K562 (cell line): Measurements from ENCODE around the gene TMEM156. TPM values are rescaled to one million over a fixed set of nuclear protein-coding genes. Genes with fewer than 3 reads are reported as not detected.

Source experiments
- ATAC-seq: fragments of 200-7000 bp; cut with Tn5 transposase; 3 replicates; pipeline ENCODE4 v1.9.1; 2020; ENCODE audit warnings: moderate library complexity
- BruUV-seq: library from RNA; stranded (reverse); fragments of 400-500 nt; replicated peaks from 2 replicates; lab custom pipeline; 2021; lab: Mats Ljungman, UMichigan
- CTCF ChIA-PET: fragments of 300-600 bp; formaldehyde crosslinking; extraction: SDS; loops from one replicate; lab custom pipeline; 2021; ENCODE audit warnings: low intra/inter-chr PET ratio; lab: Yijun Ruan, JAX
- POLR2A ChIA-PET: fragments of 300-600, 350-650 bp; sonication (Branson Sonifier 250); formaldehyde crosslinking; extraction: SDS; loops from one replicate; lab custom pipeline; 2021; ENCODE audit warnings: antibody characterized with exemption, inconsistent platforms; lab: Yijun Ruan, JAX
- DNase-seq, 4 experiments: peaks; one replicate each; pipeline versions ENCODE4 v3.0.0 to v3.0.0-alpha.2; 2011 to 2018; ENCODE audit warnings: low spot score in 3 of 4, mixed read lengths in 3 of 4; ENCODE audit errors: extremely low read depth in 1 of 4
- FAIRE-seq: peaks from 2 replicates; lab custom pipeline; 2011; peaks lifted over from hg19 to GRCh38; lab: Jason Lieb, UNC
- H2AFZ ChIP-seq: 2 replicates; pipeline ENCODE4 v1.6.0; 2011; ENCODE audit warnings: low read depth, low read length, control low read depth, inconsistent platforms
- H3K27ac ChIP-seq: fragments of 200-600 bp; 3 replicates; pipeline ENCODE4 v1.8.0; 2011; ENCODE audit warnings: low read depth, mild to moderate bottlenecking, control low read depth, inconsistent platforms, low read length, moderate library complexity, mixed read lengths; ENCODE audit errors: extremely low read depth
- H3K27me3 ChIP-seq, 2 experiments: fragments of 300-600 bp in 1 of 2; 2 replicates in 1 of 2; 3 replicates in 1 of 2; pipeline versions ENCODE4 v1.6.0 to v1.8.0; 2011; ENCODE audit warnings: inconsistent platforms in 2 of 2, low read length in 2 of 2, mild to moderate bottlenecking in 1 of 2, mixed read lengths in 1 of 2, moderate library complexity in 1 of 2; ENCODE audit not compliant: control insufficient read depth in 2 of 2, insufficient read depth in 2 of 2
- H3K36me3 ChIP-seq: fragments of 300-600 bp; 3 replicates; pipeline ENCODE4 v1.8.0; 2011; ENCODE audit warnings: mild to moderate bottlenecking, low read length, inconsistent platforms; ENCODE audit not compliant: control insufficient read depth, insufficient read depth
- H3K4me1 ChIP-seq, 2 experiments: fragments of 200-600 bp in 1 of 2; replicated peaks in 1 of 2; 2 replicates in 1 of 2; 3 replicates in 1 of 2; pipeline versions ENCODE4 v1.5.1 to v1.8.0; 2011; ENCODE audit warnings: inconsistent platforms in 2 of 2, low read length in 2 of 2, mild to moderate bottlenecking in 1 of 2, mixed read lengths in 1 of 2, moderate library complexity in 1 of 2; ENCODE audit not compliant: control insufficient read depth in 2 of 2, insufficient read depth in 2 of 2
- H3K4me2 ChIP-seq: 2 replicates; pipeline ENCODE4 v1.6.1; 2011; ENCODE audit warnings: low read length, control low read depth, inconsistent platforms, mixed read lengths; ENCODE audit not compliant: insufficient read depth
- H3K4me3 ChIP-seq: fragments of 200-600 bp; sonication (generic), shearing (Covaris generic); 2 replicates; pipeline ENCODE4 v1.5.1; 2016; ENCODE audit warnings: control low read depth, inconsistent platforms
- H3K79me2 ChIP-seq: fragments of 200-600 bp; 3 replicates; pipeline ENCODE4 v1.8.0; 2011; ENCODE audit warnings: low read length, inconsistent platforms; ENCODE audit not compliant: control insufficient read depth, insufficient read depth
- H3K9ac ChIP-seq, 2 experiments: 2 replicates each; pipeline versions ENCODE4 v1.6.0 to v1.6.1; 2011; ENCODE audit warnings: low read depth in 2 of 2, low read length in 2 of 2, control low read depth in 1 of 2, inconsistent platforms in 1 of 2, mild to moderate bottlenecking in 1 of 2, mixed read lengths in 1 of 2; ENCODE audit not compliant: insufficient read depth in 1 of 2
- H3K9me1 ChIP-seq: one replicate; pipeline ENCODE4 v1.6.0; 2011; ENCODE audit warnings: inconsistent platforms, mild to moderate bottlenecking, low read length, moderate library complexity; ENCODE audit not compliant: control insufficient read depth, insufficient read depth
- H3K9me3 ChIP-seq: replicated peaks from 2 replicates; pipeline ENCODE4 v1.5.1; 2011; ENCODE audit warnings: low read depth, low read length, inconsistent platforms; ENCODE audit not compliant: control insufficient read depth, insufficient read depth
- H4K20me1 ChIP-seq: replicated peaks from 2 replicates; pipeline ENCODE4 v1.6.1; 2011; ENCODE audit warnings: low read length, inconsistent platforms, mixed read lengths; ENCODE audit not compliant: control insufficient read depth, insufficient read depth
- BDP1 ChIP-seq: IDR thresholded peaks from 3 replicates; pipeline ENCODE4 v1.6.1; 2011; ENCODE audit not compliant: insufficient read length, insufficient read depth
- CHAMP1 ChIP-seq: fragments of 450-650 bp; IDR thresholded peaks from 2 replicates; pipeline ENCODE4 v1.6.1; 2016; ENCODE audit warnings: mild to moderate bottlenecking
- CHD1 ChIP-seq: fragments of 200-600 bp; sonication (generic); IDR thresholded peaks from one replicate; pipeline ENCODE4 v1.6.1; 2012; ENCODE audit warnings: mild to moderate bottlenecking, moderate library complexity, low read length, inconsistent platforms
- JUN ChIP-seq, 2 experiments: sonication (generic) in 1 of 2; formaldehyde crosslinking in 1 of 2; IDR thresholded peaks; 2 replicates each; pipeline versions ENCODE4 v1.6.1 to v1.8.0; 2012 to 2022; ENCODE audit warnings: borderline replicate concordance in 2 of 2, mild to moderate bottlenecking in 2 of 2, improper control_type of control experiment in 1 of 2, low read depth in 1 of 2, low read length in 1 of 2, missing genetic modification reagents in 1 of 2
- MECOM ChIP-seq: fragments of 250-450 bp; sonication (Bioruptor Pico); IDR thresholded peaks from 2 replicates; pipeline ENCODE4 v1.8.0; 2022; ENCODE audit warnings: inconsistent platforms
- PCBP1 ChIP-seq: fragments of 200-400 bp; formaldehyde crosslinking; IDR thresholded peaks from 2 replicates; pipeline ENCODE4 v1.6.1; 2018; ENCODE audit warnings: mild to moderate bottlenecking, low read depth, low read length; ENCODE audit not compliant: poor library complexity, severe bottlenecking
- RBM25 ChIP-seq: fragments of 200-400 bp; formaldehyde crosslinking; IDR thresholded peaks from 2 replicates; pipeline ENCODE4 v1.6.1; 2018; ENCODE audit warnings: low read length, low read depth, moderate library complexity; ENCODE audit not compliant: severe bottlenecking
- SRSF3 ChIP-seq: fragments of 200-400 bp; formaldehyde crosslinking; IDR thresholded peaks from 2 replicates; pipeline ENCODE4 v1.6.1; 2016; ENCODE audit warnings: mild to moderate bottlenecking, low read length, moderate library complexity; ENCODE audit not compliant: insufficient read depth
- ZNF347 ChIP-seq: fragments of 450-650 bp; formaldehyde crosslinking; IDR thresholded peaks from 2 replicates; pipeline ENCODE4 v1.4.0; 2020; ENCODE audit warnings: low read depth, mild to moderate bottlenecking, moderate library complexity
- ZNF512 ChIP-seq: IDR thresholded peaks from 2 replicates; pipeline ENCODE4 v1.6.1; 2016; ENCODE audit warnings: missing genetic modification characterization, missing compliant biosample characterization
- WGBS: fragments of 100-300 bp; shearing (Covaris generic); methylation state at CpG from one replicate; pipeline ENCODE4 v1.1.6; 2016; ENCODE audit warnings: low coverage, mixed read lengths; ENCODE audit not compliant: insufficient coverage; ENCODE audit errors: missing lambda C conversion rate; 5-methylcytosine and 5-hydroxymethylcytosine counted together
- in situ Hi-C: fragments of 300-500 bp; cut with MboI; formaldehyde crosslinking; loops from 4 replicates; pipeline ENCODE4 v1.15.0; 2018; ENCODE audit warnings: inconsistent platforms, mixed read lengths
- intact Hi-C: fragments of 100-400 bp; cut with micrococcal nuclease; formaldehyde crosslinking; loops from 2 replicates; pipeline ENCODE4 v1.14.2; 2022
- polyA plus RNA-seq, 8 experiments: library from polyadenylated mRNA; depleted of rRNA in 4 of 8; stranded (reverse) in 5 of 8; unstranded in 3 of 8; fragments of >200 nt; fragmentation: Nextera tagmentation in 2 of 8; fragmentation: Illumina TruSeq in 1 of 8; extraction: Ambion mirVana in 2 of 8; extraction: Trizol in 1 of 8; gene quantifications; 2 replicates each; pipeline versions ENCODE4 v1.2.1 to v1.2.3, GENCODE V29; 2011 to 2014; ENCODE audit warnings: inconsistent platforms in 1 of 8, missing spikeins in 1 of 8
- total RNA-seq, 7 experiments: library from RNA; depleted of rRNA in 6 of 7; stranded (reverse); fragments of >200 nt in 6 of 7; fragmentation: Illumina TruSeq in 2 of 7; extraction: Trizol in 2 of 7; gene quantifications; 2 replicates each; pipeline versions ENCODE4 v1.2.1 to v1.2.3, GENCODE V29; 2011 to 2021; ENCODE audit warnings: low replicate concordance in 1 of 7
- TF ChIP-seq, protein P1 (sequence below), 2 experiments: fragments of 450-650 bp in 1 of 2; IDR thresholded peaks; 2 replicates each; pipeline ENCODE4 v1.6.1; 2011 to 2017; ENCODE audit warnings: low read depth in 2 of 2, antibody characterized with exemption in 1 of 2, borderline replicate concordance in 1 of 2, low read length in 1 of 2, mild to moderate bottlenecking in 1 of 2, mixed read lengths in 1 of 2; ENCODE audit not compliant: control insufficient read depth in 1 of 2

The TMEM156 gene
- total and polyA plus RNA-seq, 9 of the 15 experiments (the other 6 are each of a cell fraction or from before 2014, with no cell fraction given): 3.5 to 9.6 (median 6.4) TPM

GRCh38 chr4:39043058-39043860 lies 11.1 kb upstream of the TMEM156 start (continued):
- no peak for TF ChIP-seq CHAMP1
- TF ChIP-seq, protein P1, sequence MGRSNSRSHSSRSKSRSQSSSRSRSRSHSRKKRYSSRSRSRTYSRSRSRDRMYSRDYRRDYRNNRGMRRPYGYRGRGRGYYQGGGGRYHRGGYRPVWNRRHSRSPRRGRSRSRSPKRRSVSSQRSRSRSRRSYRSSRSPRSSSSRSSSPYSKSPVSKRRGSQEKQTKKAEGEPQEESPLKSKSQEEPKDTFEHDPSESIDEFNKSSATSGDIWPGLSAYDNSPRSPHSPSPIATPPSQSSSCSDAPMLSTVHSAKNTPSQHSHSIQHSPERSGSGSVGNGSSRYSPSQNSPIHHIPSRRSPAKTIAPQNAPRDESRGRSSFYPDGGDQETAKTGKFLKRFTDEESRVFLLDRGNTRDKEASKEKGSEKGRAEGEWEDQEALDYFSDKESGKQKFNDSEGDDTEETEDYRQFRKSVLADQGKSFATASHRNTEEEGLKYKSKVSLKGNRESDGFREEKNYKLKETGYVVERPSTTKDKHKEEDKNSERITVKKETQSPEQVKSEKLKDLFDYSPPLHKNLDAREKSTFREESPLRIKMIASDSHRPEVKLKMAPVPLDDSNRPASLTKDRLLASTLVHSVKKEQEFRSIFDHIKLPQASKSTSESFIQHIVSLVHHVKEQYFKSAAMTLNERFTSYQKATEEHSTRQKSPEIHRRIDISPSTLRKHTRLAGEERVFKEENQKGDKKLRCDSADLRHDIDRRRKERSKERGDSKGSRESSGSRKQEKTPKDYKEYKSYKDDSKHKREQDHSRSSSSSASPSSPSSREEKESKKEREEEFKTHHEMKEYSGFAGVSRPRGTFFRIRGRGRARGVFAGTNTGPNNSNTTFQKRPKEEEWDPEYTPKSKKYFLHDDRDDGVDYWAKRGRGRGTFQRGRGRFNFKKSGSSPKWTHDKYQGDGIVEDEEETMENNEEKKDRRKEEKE (IDR thresholded peaks at IDR 0.05; ENCODE audit: borderline replicate concordance in 1 of 2, control insufficient read depth in 1 of 2, low read depth in 2 of 2, low read length in 1 of 2): no peak

DNA sequence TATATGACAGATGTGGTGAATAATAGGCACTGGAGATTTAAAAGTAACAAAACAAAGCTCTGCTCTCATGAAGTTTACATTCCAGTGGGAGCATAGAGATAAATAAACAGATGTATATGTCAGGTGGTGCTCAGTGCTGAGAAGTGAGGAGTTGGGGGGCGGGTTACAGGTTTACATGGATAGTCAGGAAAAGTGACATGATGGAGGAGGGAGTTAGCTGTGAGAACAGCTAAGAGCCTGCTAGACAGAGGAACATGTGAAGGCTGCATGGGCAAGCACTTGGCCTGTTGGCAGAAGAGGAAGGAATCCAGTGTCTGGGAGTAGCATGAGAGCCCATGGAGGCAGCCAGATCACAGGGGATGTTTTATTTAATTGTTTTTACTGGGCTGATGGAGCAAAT lies 10.2 kb upstream of the TMEM156 start:
- WGBS: 73% methylated on average over 1 of the region's 1 CpG
- no peak for ATAC-seq
- H3K4me3 ChIP-seq: no peak overlapping the region
- no peak overlapping the region for H3K27ac ChIP-seq
- intact Hi-C loops: no loop called here
- no peak for FAIRE-seq
- no peaks in the 10 kb centered on the region for H3K27me3 ChIP-seq
- no peaks in the 10 kb centered on the region for H3K36me3 ChIP-seq
- ChIA-PET POLR2A (interaction anchor here (2.4 kb wide), 1 partner anchor 12 kb away, joined by 11 read pairs; no protein-coding TSS in a partner anchor), CTCF (no interaction called here)
- H4K20me1 ChIP-seq: no peaks in the 10 kb centered on the region
- H2AFZ ChIP-seq: no peak overlapping the region
- H3K79me2 ChIP-seq: peaks cover 22% of the 10 kb centered on the region
- peaks cover 1 to 17% of the 10 kb centered on the region in 2 experiments; a peak in 4 of 5 replicates for H3K4me1 ChIP-seq
- H3K9me3 ChIP-seq: no peaks in the 10 kb centered on the region
- H3K9me1 ChIP-seq: no peaks in the 10 kb centered on the region
- BruUV-seq: no TSS peak
- H3K4me2 ChIP-seq: no peak overlapping the region
- H3K9ac ChIP-seq: no peak overlapping the region
- TF ChIP-seq RBM25 (no peak), ZNF347 (CRISPR knock-in tag) (no peak), JUN (IDR thresholded peaks at IDR 0.05; ENCODE audit: borderline replicate concordance, low read depth, low read length) (no peak), JUN (CRISPR knock-in tag; IDR thresholded peaks at IDR 0.05; ENCODE audit: borderline replicate concordance) (no peak), SRSF3 (no peak), BDP1 (no peak), MECOM (CRISPR knock-in tag) (no peak), ZNF512 (no peak), CHD1 (no peak), PCBP1 (no peak)
- in situ Hi-C loops: no loop called here
- no peak for DNase-seq
